Chondrocyte (in vitro differentiated cells): Measurements from ENCODE around the gene F2. TPM values are rescaled to one million over a fixed set of nuclear protein-coding genes. Genes with fewer than 3 reads are reported as not detected.

Experiments used
- DNase-seq: peaks from one replicate; pipeline ENCODE4 v3.0.0; 2021; ENCODE audit warnings: mixed read lengths, low spot score
- H3K27ac Mint-ChIP-seq: one replicate; pipeline ENCODE4 v1.8.0; 2021; ENCODE audit warnings: mild to moderate bottlenecking, moderate library complexity, mixed read lengths; ENCODE audit not compliant: unreplicated experiment
- H3K27me3 Mint-ChIP-seq: 2 replicates; pipeline ENCODE4 v1.8.0; 2021; ENCODE audit warnings: low read depth, mixed read lengths
- H3K36me3 Mint-ChIP-seq: 2 replicates; pipeline ENCODE4 v1.8.0; 2021; ENCODE audit warnings: low read depth, mixed read lengths
- H3K4me1 Mint-ChIP-seq: 2 replicates; pipeline ENCODE4 v1.8.0; 2021; ENCODE audit warnings: low read depth, mild to moderate bottlenecking, mixed read lengths
- H3K4me3 Mint-ChIP-seq: one replicate; pipeline ENCODE4 v1.8.0; 2021; ENCODE audit warnings: mild to moderate bottlenecking, moderate library complexity, mixed read lengths; ENCODE audit not compliant: unreplicated experiment
- H3K9me3 Mint-ChIP-seq: 2 replicates; pipeline ENCODE4 v1.8.0; 2021; ENCODE audit warnings: low read depth, mixed read lengths
- CTCF ChIP-seq: fragments of 200-600 bp; sonication (generic); IDR thresholded peaks from 2 replicates; pipeline ENCODE4 v1.5.0; 2021; ENCODE audit warnings: antibody characterized with exemption, mild to moderate bottlenecking, moderate library complexity
- total RNA-seq: library from RNA; stranded (reverse); gene quantifications from 3 replicates; pipeline ENCODE4 v1.2.1, GENCODE V29; 2021

Gene F2
- total RNA-seq, 1 donor from 2014 or later = 0.25 TPM

DNA sequence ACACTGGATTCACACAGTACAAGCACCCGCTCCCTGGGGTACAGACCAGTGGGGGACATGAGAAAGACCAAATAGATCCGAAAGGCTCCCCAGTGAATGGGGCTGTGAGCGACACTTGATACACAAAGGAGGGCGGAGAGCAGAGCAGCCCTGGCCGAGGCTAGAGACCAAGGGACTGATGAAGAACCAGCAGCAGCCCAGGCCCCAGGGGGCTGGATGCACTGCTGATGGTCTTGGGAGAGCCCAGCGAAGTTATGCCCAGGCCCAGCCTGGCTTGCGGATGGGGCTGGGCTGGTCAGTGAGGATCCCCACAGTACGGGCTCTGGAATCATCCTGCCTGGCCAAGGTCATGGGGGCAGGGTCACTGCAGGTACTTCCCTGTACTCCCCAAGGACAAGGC, 41.8 kb upstream of the F2 start:
- peak overlapping the region; percentile 27 for H3K27ac Mint-ChIP-seq
- H3K4me3 Mint-ChIP-seq = no peak overlapping the region
- no peak for TF ChIP-seq CTCF
- no peaks in the 10 kb centered on the region for H3K9me3 Mint-ChIP-seq
- no peaks in the 10 kb centered on the region for H3K27me3 Mint-ChIP-seq
- peaks cover 22% of the 10 kb centered on the region for H3K4me1 Mint-ChIP-seq
- peak; percentile 71 for DNase-seq
- H3K36me3 Mint-ChIP-seq = peaks cover 17% of the 10 kb centered on the region

DNA sequence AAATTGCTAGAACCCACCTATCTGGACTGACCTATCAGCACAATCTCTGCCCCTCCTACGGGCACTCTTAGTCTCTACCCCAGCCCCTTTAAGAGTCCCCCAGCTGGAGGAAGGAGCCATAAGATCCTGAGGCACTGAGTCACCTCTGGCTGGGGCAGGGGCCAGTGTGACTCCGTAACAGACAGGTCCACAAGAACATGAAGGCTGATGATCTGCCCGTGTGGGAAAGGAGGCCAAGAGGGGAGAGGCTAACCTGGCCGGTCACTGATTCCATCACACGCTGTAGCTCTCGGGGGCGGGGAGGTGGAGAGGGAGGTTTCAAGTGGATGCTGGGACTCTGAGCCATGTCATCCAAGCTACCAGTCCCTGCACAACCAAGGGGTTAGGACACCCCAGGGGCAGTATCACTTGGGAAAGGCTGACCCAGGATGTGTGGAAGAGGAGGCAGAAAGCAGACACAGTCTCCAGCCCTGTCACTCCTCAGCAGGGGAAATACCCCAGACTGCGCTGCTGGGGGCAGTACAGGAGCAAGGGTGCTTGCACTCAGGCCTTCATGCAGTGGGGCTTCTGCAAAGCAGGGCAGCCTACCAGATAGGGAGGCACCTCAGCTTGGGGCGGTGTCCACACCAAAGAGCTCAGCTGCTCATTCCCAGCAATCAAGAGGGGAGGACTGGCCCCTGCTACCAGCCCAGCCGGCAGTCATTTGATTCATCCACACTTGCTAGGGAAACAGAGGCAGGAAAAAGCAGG, 40.8 kb upstream of the F2 start:
- peak overlapping the region; percentile 76 for H3K27ac Mint-ChIP-seq
- no peaks in the 10 kb centered on the region for H3K9me3 Mint-ChIP-seq
- DNase-seq = peak; percentile 48
- TF ChIP-seq CTCF = peak; percentile 25
- H3K4me1 Mint-ChIP-seq = peaks cover 22% of the 10 kb centered on the region
- no peak overlapping the region for H3K4me3 Mint-ChIP-seq
- no peaks in the 10 kb centered on the region for H3K27me3 Mint-ChIP-seq
- peaks cover 10% of the 10 kb centered on the region for H3K36me3 Mint-ChIP-seq

DNA sequence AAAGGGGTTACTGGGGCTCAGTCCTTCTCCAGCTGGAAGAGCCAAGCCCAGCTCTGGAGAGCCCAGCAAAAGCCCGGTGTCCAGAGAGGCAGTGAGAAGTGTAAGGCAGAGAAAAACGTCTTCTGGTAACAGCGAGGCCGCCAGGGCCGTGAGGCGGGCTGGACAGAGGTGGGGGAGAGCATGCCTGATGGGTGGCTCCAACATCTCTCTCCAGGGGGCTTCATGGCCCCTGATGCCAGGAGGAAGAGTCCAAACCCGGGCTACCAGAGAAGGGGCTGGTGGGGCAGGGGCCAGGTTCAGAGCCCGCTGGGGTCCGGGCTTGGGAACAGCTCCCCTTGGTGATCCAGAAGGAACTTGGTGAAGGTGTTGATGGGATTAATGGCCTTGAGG, 40.3 kb upstream of the F2 start:
- DNase-seq = peak; percentile 60

DNA sequence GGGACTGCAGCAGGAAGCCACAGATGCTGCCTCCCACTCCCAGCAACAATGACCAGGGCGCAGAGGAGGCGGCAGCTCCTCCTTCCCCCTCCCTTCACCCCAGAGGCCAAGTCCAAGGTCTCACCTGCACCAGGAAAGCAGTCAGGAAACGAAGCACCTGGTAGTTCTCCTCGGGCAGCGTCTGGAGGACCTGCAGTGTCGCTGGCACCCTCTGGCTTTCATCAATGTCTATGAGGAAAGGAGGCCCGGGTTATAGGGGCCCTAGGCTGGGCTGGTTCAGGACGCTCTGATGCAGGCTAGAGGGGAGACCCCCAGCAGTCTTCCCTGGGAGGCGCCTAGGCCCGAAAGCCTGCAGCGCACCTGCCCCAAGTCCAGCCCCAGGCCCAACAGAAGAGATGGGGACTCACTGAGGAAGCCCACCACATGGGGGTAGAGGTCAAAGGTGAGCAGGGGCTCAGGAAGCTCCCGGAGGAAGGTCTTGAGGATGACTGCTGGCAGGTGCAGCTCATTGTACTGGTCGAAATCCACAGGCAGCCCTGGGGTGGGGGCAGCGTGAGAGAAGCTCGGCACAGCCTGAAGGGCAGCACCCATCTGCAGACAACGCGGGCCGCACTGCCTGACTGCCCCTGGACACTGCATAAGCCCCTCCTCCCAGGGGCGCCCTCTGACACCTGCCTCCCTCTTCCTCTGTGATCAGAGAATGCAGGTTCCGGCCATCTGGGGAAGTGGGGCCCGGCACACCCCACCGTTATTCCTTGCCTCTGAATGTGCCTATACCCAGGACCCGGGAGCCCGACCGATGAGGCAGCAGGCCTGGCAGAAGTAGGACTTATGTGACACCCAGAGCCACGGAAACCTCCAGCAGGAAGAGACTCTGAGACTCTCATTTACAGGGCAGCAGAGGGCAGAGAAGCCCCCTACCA, 39.5 kb upstream of the F2 start:
- no peak for TF ChIP-seq CTCF
- DNase-seq = peak; percentile 79
- no peaks in the 10 kb centered on the region for H3K9me3 Mint-ChIP-seq
- no peak overlapping the region for H3K4me3 Mint-ChIP-seq
- H3K27ac Mint-ChIP-seq = no peak overlapping the region
- H3K4me1 Mint-ChIP-seq = peaks cover 31% of the 10 kb centered on the region
- no peaks in the 10 kb centered on the region for H3K27me3 Mint-ChIP-seq
- peaks cover 12% of the 10 kb centered on the region for H3K36me3 Mint-ChIP-seq

More for the DNA sequence above, 40.3 kb upstream of the F2 start:
- no peak for TF ChIP-seq CTCF
- peak overlapping the region; percentile 49 for H3K27ac Mint-ChIP-seq
- no peaks in the 10 kb centered on the region for H3K27me3 Mint-ChIP-seq
- H3K4me1 Mint-ChIP-seq = peaks cover 26% of the 10 kb centered on the region
- H3K9me3 Mint-ChIP-seq = no peaks in the 10 kb centered on the region
- peaks cover 10% of the 10 kb centered on the region for H3K36me3 Mint-ChIP-seq
- H3K4me3 Mint-ChIP-seq = no peak overlapping the region

DNA sequence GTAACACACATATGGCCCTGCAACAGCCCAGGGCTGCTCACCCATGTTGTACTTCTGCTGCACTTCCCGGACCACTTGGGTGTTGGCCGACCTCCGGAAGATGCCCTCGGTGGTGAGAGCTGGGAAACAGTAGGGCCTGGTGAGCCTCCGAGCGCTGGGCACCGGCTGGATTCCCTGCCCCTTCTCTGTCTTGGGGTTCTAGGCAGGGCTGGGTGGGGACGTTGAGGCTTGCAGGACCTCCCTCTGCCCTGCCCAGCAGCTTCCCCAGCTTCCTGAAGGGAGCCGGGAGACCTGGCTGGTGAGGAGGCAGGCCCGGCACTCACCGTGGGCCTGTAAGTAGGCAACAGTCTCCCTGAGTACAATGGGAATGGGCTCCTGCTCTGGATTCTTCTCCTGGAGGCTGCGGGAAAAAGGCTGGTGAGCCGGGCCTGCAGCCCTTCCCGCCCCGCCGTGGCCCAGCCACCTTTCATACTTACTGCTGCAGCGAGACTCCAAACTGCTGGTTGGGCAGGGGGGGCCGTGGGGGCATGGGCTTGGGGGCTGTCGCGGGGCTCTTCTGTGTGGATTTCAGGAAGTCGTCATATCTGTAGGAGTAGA, 38.8 kb upstream of the F2 start:
- DNase-seq = peak; percentile 67
- H3K27me3 Mint-ChIP-seq = no peaks in the 10 kb centered on the region
- H3K4me3 Mint-ChIP-seq = no peak overlapping the region
- TF ChIP-seq CTCF = no peak
- peaks cover 30% of the 10 kb centered on the region for H3K4me1 Mint-ChIP-seq
- no peaks in the 10 kb centered on the region for H3K9me3 Mint-ChIP-seq
- H3K27ac Mint-ChIP-seq = no peak overlapping the region
- peaks cover 12% of the 10 kb centered on the region for H3K36me3 Mint-ChIP-seq
